Mammary epithelial cell (primary cell): ENCODE measurements around the gene PITPNM2.

ENCODE experiments used
- CTCF ChIP-seq, 2 donors: IDR thresholded peaks in 1 of 2; conservative IDR thresholded peaks in 1 of 2; 2 replicates each; pipeline ENCODE4 v1.5.1; 2011 to 2012; ENCODE audit warnings: inconsistent platforms in 2 of 2, low read length in 2 of 2, mild to moderate bottlenecking in 2 of 2, control low read depth in 1 of 2, low read depth in 1 of 2; ENCODE audit not compliant: insufficient read depth in 1 of 2; ENCODE audit errors: extremely low read depth in 1 of 2
- EZH2 ChIP-seq: IDR thresholded peaks from 2 replicates; pipeline ENCODE4 v1.6.1; 2012; ENCODE audit warnings: low read length, inconsistent platforms, borderline replicate concordance

- no peak for TF ChIP-seq CTCF (conservative IDR thresholded peaks at IDR 0.05 in 1 of 2, IDR thresholded peaks at IDR 0.05 in 1 of 2; ENCODE audit: extremely low read depth in 1 of 2, insufficient read depth in 1 of 2, low read depth in 1 of 2, low read length in 2 of 2)
- no peak for TF ChIP-seq EZH2
Observed at GRCh38 chr12:123187637-123188036, 36.7 kb upstream of the PITPNM2 start.
